ENCODE results near the gene PRKAG2.
"Not testable (repeated sequence)": the region's sequence is repeated elsewhere in the genome, so short reads cannot be mapped to it uniquely, and the experiment has no call there.

The PRKAG2 gene

GRCh38 chr7:151832138-151832537 lies 44.8 kb downstream of the PRKAG2 start:
- TF ChIP-seq CTCF (IDR thresholded peaks at IDR 0.05; ENCODE audit: low read depth, low read length) = no peak
- no peak overlapping the region for H3K4me3 ChIP-seq (replicated peaks in 1 of 2; ENCODE audit: low read depth in 2 of 2, low read length in 2 of 2)
- no peak for DNase-seq (ENCODE audit: low read depth in 2 of 2)

GRCh38 chr7:151831606-151832005 lies 45.3 kb downstream of the PRKAG2 start:
- no peak for DNase-seq (ENCODE audit: low read depth in 2 of 2)
- H3K4me3 ChIP-seq (replicated peaks in 1 of 2; ENCODE audit: low read depth in 2 of 2, low read length in 2 of 2) = no peak overlapping the region
- no peak for TF ChIP-seq CTCF (IDR thresholded peaks at IDR 0.05; ENCODE audit: low read depth, low read length)

- no peak for TF ChIP-seq CTCF (IDR thresholded peaks at IDR 0.05; ENCODE audit: low read depth, low read length)
- no peak for DNase-seq (ENCODE audit: low read depth in 2 of 2)
- no peak overlapping the region for H3K4me3 ChIP-seq (replicated peaks in 1 of 2; ENCODE audit: low read depth in 2 of 2, low read length in 2 of 2)
Measured at GRCh38 chr7:151830121-151830830, 46.6 kb downstream of the PRKAG2 start.

- no peak for DNase-seq (ENCODE audit: low read depth in 2 of 2)
- no peak for TF ChIP-seq CTCF (IDR thresholded peaks at IDR 0.05; ENCODE audit: low read depth, low read length)
- no peak overlapping the region for H3K4me3 ChIP-seq (replicated peaks in 1 of 2; ENCODE audit: low read depth in 2 of 2, low read length in 2 of 2)
Measured at GRCh38 chr7:151829707-151830106, 47.2 kb downstream of the PRKAG2 start.

GRCh38 chr7:151827620-151828019 lies 49.3 kb downstream of the PRKAG2 start:
- no peak for DNase-seq (ENCODE audit: low read depth in 2 of 2)
- no peak for TF ChIP-seq CTCF (IDR thresholded peaks at IDR 0.05; ENCODE audit: low read depth, low read length)
- no peak overlapping the region for H3K4me3 ChIP-seq (replicated peaks in 1 of 2; ENCODE audit: low read depth in 2 of 2, low read length in 2 of 2)

GRCh38 chr7:151826316-151826715 lies 50.6 kb downstream of the PRKAG2 start:
- not testable (repeated sequence) for H3K4me3 ChIP-seq (replicated peaks in 1 of 2; ENCODE audit: low read depth in 2 of 2, low read length in 2 of 2); DNase-seq (ENCODE audit: low read depth in 2 of 2)

- H3K4me3 ChIP-seq (replicated peaks in 1 of 2; ENCODE audit: low read depth in 2 of 2, low read length in 2 of 2) = no peak overlapping the region
- no peak for TF ChIP-seq CTCF (IDR thresholded peaks at IDR 0.05; ENCODE audit: low read depth, low read length)
- no peak for DNase-seq (ENCODE audit: low read depth in 2 of 2)
Measured at GRCh38 chr7:151825721-151826120, 51.2 kb downstream of the PRKAG2 start.
